H9 (cell line): ENCODE data around the gene TCF4. TPM values are rescaled to one million over a fixed set of nuclear protein-coding genes. Genes with fewer than 3 reads are reported as not detected.
A peak's percentile ranks its signal among the peaks of the same experiment; 100 is the strongest.

Source experiments
- DNase-seq: peaks from one replicate; pipeline ENCODE4 v3.0.0-alpha.2; 2017
- H2AFZ ChIP-seq: one replicate; pipeline ENCODE4 v1.6.1; 2013; ENCODE audit warnings: mild to moderate bottlenecking, low read length, control low read depth, moderate library complexity
- H2AK5ac ChIP-seq: 2 replicates; pipeline ENCODE4 v1.6.1; 2013; ENCODE audit warnings: low read length, control low read depth, mixed read lengths; ENCODE audit not compliant: insufficient read length
- H2BK120ac ChIP-seq: one replicate; pipeline ENCODE4 v1.6.1; 2013; ENCODE audit warnings: low read depth, mild to moderate bottlenecking, low read length, control low read depth, inconsistent platforms; ENCODE audit not compliant: poor library complexity, severe bottlenecking
- H2BK12ac ChIP-seq: 2 replicates; pipeline ENCODE4 v1.6.1; 2013; ENCODE audit warnings: low read length, control low read depth, mixed read lengths, low read depth; ENCODE audit not compliant: insufficient read length
- H2BK15ac ChIP-seq: 2 replicates; pipeline ENCODE4 v1.6.1; 2013; ENCODE audit warnings: low read depth, low read length, control low read depth
- H2BK20ac ChIP-seq: one replicate; pipeline ENCODE4 v1.6.1; 2013; ENCODE audit warnings: low read depth, mild to moderate bottlenecking, low read length, control low read depth, inconsistent platforms; ENCODE audit not compliant: poor library complexity, severe bottlenecking
- H2BK5ac ChIP-seq: 2 replicates; pipeline ENCODE4 v1.6.1; 2013; ENCODE audit warnings: low read length, control low read depth, mixed read lengths; ENCODE audit not compliant: insufficient read length
- H3K14ac ChIP-seq: 2 replicates; pipeline ENCODE4 v1.6.1; 2013; ENCODE audit warnings: low read length, control low read depth; ENCODE audit not compliant: insufficient read depth
- H3K18ac ChIP-seq: 2 replicates; pipeline ENCODE4 v1.6.1; 2013; ENCODE audit warnings: low read depth, mild to moderate bottlenecking, mixed read lengths, low read length, control low read depth; ENCODE audit not compliant: insufficient read length
- H3K23ac ChIP-seq: 2 replicates; pipeline ENCODE4 v1.6.1; 2013; ENCODE audit warnings: low read length, control low read depth, mixed read lengths, low read depth; ENCODE audit not compliant: insufficient read length
- H3K23me2 ChIP-seq: 2 replicates; pipeline ENCODE4 v1.6.1; 2013; ENCODE audit warnings: low read depth, mild to moderate bottlenecking, mixed read lengths, low read length, control low read depth; ENCODE audit not compliant: insufficient read length, poor library complexity, severe bottlenecking
- H3K27ac ChIP-seq: 2 replicates; pipeline ENCODE4 v1.5.1; 2013; ENCODE audit warnings: low read length, control low read depth, mixed read lengths, low read depth; ENCODE audit not compliant: insufficient read length
- H3K27me3 ChIP-seq: 2 replicates; pipeline ENCODE4 v1.6.1; 2013; ENCODE audit warnings: low read length, control low read depth, inconsistent platforms; ENCODE audit not compliant: insufficient read depth
- H3K4ac ChIP-seq: 2 replicates; pipeline ENCODE4 v1.6.1; 2013; ENCODE audit warnings: low read depth, mild to moderate bottlenecking, control low read depth, inconsistent platforms, low read length, moderate library complexity
- H3K4me1 ChIP-seq: 2 replicates; pipeline ENCODE4 v1.6.1; 2013; ENCODE audit warnings: low read length, control low read depth, inconsistent platforms; ENCODE audit not compliant: insufficient read depth
- H3K4me2 ChIP-seq: 2 replicates; pipeline ENCODE4 v1.6.1; 2013; ENCODE audit warnings: low read length, control low read depth, mixed read lengths; ENCODE audit not compliant: insufficient read length, insufficient read depth
- H3K56ac ChIP-seq: 2 replicates; pipeline ENCODE4 v1.6.1; 2013; ENCODE audit warnings: low read depth, mild to moderate bottlenecking, mixed read lengths, low read length, control low read depth; ENCODE audit not compliant: insufficient read length
- H3K79me1 ChIP-seq: 2 replicates; pipeline ENCODE4 v1.6.1; 2013; ENCODE audit warnings: low read depth, mild to moderate bottlenecking, moderate library complexity, low read length, control low read depth, inconsistent platforms; ENCODE audit not compliant: insufficient read depth, poor library complexity, severe bottlenecking
- H3K79me2 ChIP-seq: 2 replicates; pipeline ENCODE4 v1.6.1; 2013; ENCODE audit warnings: low read length, control low read depth, inconsistent platforms; ENCODE audit not compliant: insufficient read depth
- H3K9ac ChIP-seq: 2 replicates; pipeline ENCODE4 v1.6.1; 2013; ENCODE audit warnings: low read length, control low read depth, mixed read lengths; ENCODE audit not compliant: insufficient read length; ENCODE audit errors: extremely low read depth
- H3K9me3 ChIP-seq: one replicate; pipeline ENCODE4 v1.6.1; 2013; ENCODE audit warnings: low read depth, low read length, inconsistent platforms; ENCODE audit not compliant: control insufficient read depth
- H3T11ph ChIP-seq: one replicate; pipeline ENCODE4 v1.6.1; 2013; ENCODE audit warnings: mild to moderate bottlenecking, low read length, control low read depth, inconsistent platforms
- H4K20me1 ChIP-seq: one replicate; pipeline ENCODE4 v1.6.1; 2013; ENCODE audit not compliant: control insufficient read depth, insufficient read length, insufficient read depth
- H4K5ac ChIP-seq: 2 replicates; pipeline ENCODE4 v1.6.1; 2013; ENCODE audit warnings: low read depth, mild to moderate bottlenecking, mixed read lengths, low read length, control low read depth; ENCODE audit not compliant: insufficient read length
- H4K8ac ChIP-seq: replicated peaks from 2 replicates; pipeline ENCODE4 v1.6.1; 2013; ENCODE audit warnings: low read length, control low read depth, mixed read lengths, low read depth; ENCODE audit not compliant: insufficient read length
- H4K91ac ChIP-seq: 2 replicates; pipeline ENCODE4 v1.6.1; 2013; ENCODE audit warnings: low read depth, mild to moderate bottlenecking, moderate library complexity, mixed read lengths, low read length, control low read depth; ENCODE audit not compliant: insufficient read length
- H3K27ac Mint-ChIP-seq, 3 experiments: 2 replicates in 2 of 3; 3 replicates in 1 of 3; pipeline ENCODE4 v1.8.0; 2020 to 2021; ENCODE audit warnings: mixed read lengths in 3 of 3, mild to moderate bottlenecking in 1 of 3, moderate library complexity in 1 of 3
- H3K27me3 Mint-ChIP-seq: 2 replicates; pipeline ENCODE4 v1.8.0; 2021; ENCODE audit warnings: low read depth, mild to moderate bottlenecking, moderate library complexity, mixed read lengths
- H3K36me3 Mint-ChIP-seq, 3 experiments: 2 replicates in 2 of 3; 3 replicates in 1 of 3; pipeline ENCODE4 v1.8.0; 2020 to 2021; ENCODE audit warnings: low read depth in 3 of 3, mixed read lengths in 3 of 3; ENCODE audit not compliant: insufficient read depth in 1 of 3
- H3K4me1 Mint-ChIP-seq, 2 experiments: 2 replicates each; pipeline ENCODE4 v1.8.0; 2020; ENCODE audit warnings: mixed read lengths in 2 of 2
- H3K4me3 Mint-ChIP-seq, 2 experiments: 2 replicates in 1 of 2; 3 replicates in 1 of 2; pipeline ENCODE4 v1.8.0; 2020 to 2021; ENCODE audit warnings: mild to moderate bottlenecking in 2 of 2, mixed read lengths in 2 of 2, moderate library complexity in 1 of 2
- H3K9me3 Mint-ChIP-seq, 2 experiments: 2 replicates in 1 of 2; 3 replicates in 1 of 2; pipeline ENCODE4 v1.8.0; 2020; ENCODE audit warnings: mild to moderate bottlenecking in 2 of 2, mixed read lengths in 2 of 2, moderate library complexity in 1 of 2
- WGBS: extraction: QIAGEN DNeasy Blood & Tissue Kit; methylation state at CpG from one replicate; pipeline ENCODE4 v1.1.7; 2013; ENCODE audit warnings: missing lambda C conversion rate, low lambda C conversion rate, mixed read lengths; ENCODE audit not compliant: insufficient read length; ENCODE audit errors: extremely low coverage; 5-methylcytosine and 5-hydroxymethylcytosine counted together
- total RNA-seq: library from RNA; stranded (reverse); gene quantifications from 2 replicates; pipeline ENCODE4 v1.2.1, GENCODE V29; 2021
- TF ChIP-seq, protein P1 (sequence below): fragments of 200-600 bp; sonication (generic); conservative IDR thresholded peaks from 3 replicates; pipeline ENCODE4 v1.8.0; 2021; ENCODE audit warnings: antibody characterized with exemption, mild to moderate bottlenecking

The TCF4 gene
- total RNA-seq, 1 experiment from 2014 or later, result 99.4 TPM

DNA sequence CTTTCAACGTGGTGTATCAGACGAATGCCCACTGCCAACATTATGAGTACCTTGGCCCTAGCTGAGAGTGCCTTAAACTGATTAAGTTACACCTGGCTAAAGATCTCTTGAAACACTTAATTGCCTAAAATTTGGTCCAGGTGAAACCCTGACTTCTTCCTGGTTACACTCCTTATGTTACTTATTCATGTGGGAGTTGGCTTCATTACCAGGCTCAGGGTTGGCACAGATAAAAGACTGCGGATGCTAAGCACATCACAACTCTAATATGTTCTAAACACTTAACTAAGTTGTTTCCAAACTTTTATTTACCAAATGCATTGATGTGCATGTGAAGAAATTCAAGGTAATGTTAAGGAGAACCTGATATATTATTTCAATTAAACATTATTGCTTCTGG is 298.9 kb downstream of the TCF4 start:
- TF ChIP-seq, protein P1, sequence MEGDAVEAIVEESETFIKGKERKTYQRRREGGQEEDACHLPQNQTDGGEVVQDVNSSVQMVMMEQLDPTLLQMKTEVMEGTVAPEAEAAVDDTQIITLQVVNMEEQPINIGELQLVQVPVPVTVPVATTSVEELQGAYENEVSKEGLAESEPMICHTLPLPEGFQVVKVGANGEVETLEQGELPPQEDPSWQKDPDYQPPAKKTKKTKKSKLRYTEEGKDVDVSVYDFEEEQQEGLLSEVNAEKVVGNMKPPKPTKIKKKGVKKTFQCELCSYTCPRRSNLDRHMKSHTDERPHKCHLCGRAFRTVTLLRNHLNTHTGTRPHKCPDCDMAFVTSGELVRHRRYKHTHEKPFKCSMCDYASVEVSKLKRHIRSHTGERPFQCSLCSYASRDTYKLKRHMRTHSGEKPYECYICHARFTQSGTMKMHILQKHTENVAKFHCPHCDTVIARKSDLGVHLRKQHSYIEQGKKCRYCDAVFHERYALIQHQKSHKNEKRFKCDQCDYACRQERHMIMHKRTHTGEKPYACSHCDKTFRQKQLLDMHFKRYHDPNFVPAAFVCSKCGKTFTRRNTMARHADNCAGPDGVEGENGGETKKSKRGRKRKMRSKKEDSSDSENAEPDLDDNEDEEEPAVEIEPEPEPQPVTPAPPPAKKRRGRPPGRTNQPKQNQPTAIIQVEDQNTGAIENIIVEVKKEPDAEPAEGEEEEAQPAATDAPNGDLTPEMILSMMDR, result no peak
- H3K36me3 Mint-ChIP-seq, result no peaks in the 10 kb centered on the region; a peak in 2 of 7 replicates
- H3K4me3 Mint-ChIP-seq, result no peak overlapping the region
- no peak overlapping the region for H3K27ac ChIP-seq
- H3K27ac Mint-ChIP-seq, result peak overlapping the region in 1 of 3 experiments; percentile 36; a peak in 1 of 7 replicates
- H3K4ac ChIP-seq, result no peak overlapping the region
- H4K91ac ChIP-seq, result no peak overlapping the region
- H3K27me3 ChIP-seq, result no peaks in the 10 kb centered on the region
- no peak for DNase-seq
- no peaks in the 10 kb centered on the region for H3K4me1 ChIP-seq
- no peaks in the 10 kb centered on the region for H4K20me1 ChIP-seq
- no peak overlapping the region for H2BK12ac ChIP-seq
- no peak overlapping the region for H2BK20ac ChIP-seq
- no peak overlapping the region for H3K56ac ChIP-seq
- no peak overlapping the region for H2BK5ac ChIP-seq
- no peaks in the 10 kb centered on the region; the same call in 1 of the 2 replicates for H3K79me2 ChIP-seq
- H3K23me2 ChIP-seq, result no peaks in the 10 kb centered on the region
- H3K4me1 Mint-ChIP-seq, result peaks cover 22 to 31% of the 10 kb centered on the region in 2 experiments
- H2AK5ac ChIP-seq, result no peak overlapping the region
- no peaks in the 10 kb centered on the region for H3K27me3 Mint-ChIP-seq
- H3K9ac ChIP-seq, result no peak overlapping the region
- no peak overlapping the region for H2AFZ ChIP-seq
- H4K8ac ChIP-seq, result no peak overlapping the region
- H3T11ph ChIP-seq, result no peak overlapping the region
- no peak overlapping the region for H2BK120ac ChIP-seq
- no peak overlapping the region for H3K4me2 ChIP-seq
- H3K14ac ChIP-seq, result no peak overlapping the region
- H3K79me1 ChIP-seq, result peaks cover 4% of the 10 kb centered on the region
- H3K9me3 Mint-ChIP-seq, result no peaks in the 10 kb centered on the region
- H3K23ac ChIP-seq, result no peak overlapping the region
- H3K18ac ChIP-seq, result no peak overlapping the region
- no peak overlapping the region for H4K5ac ChIP-seq
- H2BK15ac ChIP-seq, result no peak overlapping the region
- no peaks in the 10 kb centered on the region for H3K9me3 ChIP-seq
- WGBS, result no CpG with 5 or more reads among the region's 3 CpGs
